Measurements from ENCODE around the gene NUP210. TPM values are rescaled to one million over a fixed set of nuclear protein-coding genes. Genes with fewer than 3 reads are reported as not detected.
"Not testable (repeated sequence)": the region's sequence is repeated elsewhere in the genome, so short reads cannot be mapped to it uniquely, and the experiment has no call there.

Gene NUP210
- total RNA-seq, 1 donor: under 0.01 TPM

DNA sequence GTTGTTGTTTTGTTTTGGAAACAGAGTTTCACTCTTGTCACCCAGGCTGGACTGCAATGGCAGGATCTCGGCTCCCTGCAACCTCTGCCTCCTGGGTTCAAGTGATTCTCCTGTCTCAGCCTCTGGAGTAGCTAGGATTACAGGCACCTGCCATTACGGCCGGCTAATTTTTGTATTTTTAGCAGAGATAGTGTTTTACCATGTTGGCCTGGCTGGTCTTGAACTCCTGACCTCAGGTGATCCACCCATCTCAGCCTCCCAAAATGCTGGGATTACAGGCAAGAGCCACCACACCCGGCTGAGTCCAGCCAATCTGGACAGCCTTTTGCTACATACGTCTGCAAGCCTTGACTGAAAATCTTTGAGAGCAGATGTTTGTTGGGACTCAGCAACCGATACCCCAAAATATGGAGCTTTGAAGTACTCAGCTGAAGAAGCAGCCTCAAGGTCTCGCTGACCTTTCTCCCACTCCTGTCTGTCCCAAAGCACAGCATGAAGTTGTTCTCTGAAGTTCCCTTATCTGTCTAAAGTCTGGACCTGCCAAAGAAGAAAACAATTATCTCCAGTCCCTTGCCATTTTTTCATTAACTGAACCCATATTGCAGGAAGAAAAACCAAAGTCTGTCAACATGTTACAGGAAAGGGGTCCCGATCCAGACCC is 9.6 kb upstream of the NUP210 start:
- Histone ChIP-seq H3K27me3 (ENCODE audit: insufficient read depth, low read length) (no peaks in the 10 kb centered on the region), H3K4me1 (ENCODE audit: insufficient read depth, low read length) (no peaks in the 10 kb centered on the region), H3K36me3 (ENCODE audit: insufficient read depth, low read length) (no peaks in the 10 kb centered on the region), H3K4me3 (ENCODE audit: insufficient read depth, low read length) (no peak overlapping the region), H3K4me2 (ENCODE audit: insufficient read depth, low read length) (no peak overlapping the region), H4K20me1 (ENCODE audit: insufficient read depth, low read length) (no peaks in the 10 kb centered on the region), H3K9me3 (ENCODE audit: low read depth, low read length) (no peaks in the 10 kb centered on the region), H3K27ac (ENCODE audit: low read depth, low read length) (no peak overlapping the region), H2AFZ (ENCODE audit: low read length) (no peak overlapping the region), H3K79me2 (ENCODE audit: insufficient read depth, low read length) (no peaks in the 10 kb centered on the region)
- TF ChIP-seq, protein P1, sequence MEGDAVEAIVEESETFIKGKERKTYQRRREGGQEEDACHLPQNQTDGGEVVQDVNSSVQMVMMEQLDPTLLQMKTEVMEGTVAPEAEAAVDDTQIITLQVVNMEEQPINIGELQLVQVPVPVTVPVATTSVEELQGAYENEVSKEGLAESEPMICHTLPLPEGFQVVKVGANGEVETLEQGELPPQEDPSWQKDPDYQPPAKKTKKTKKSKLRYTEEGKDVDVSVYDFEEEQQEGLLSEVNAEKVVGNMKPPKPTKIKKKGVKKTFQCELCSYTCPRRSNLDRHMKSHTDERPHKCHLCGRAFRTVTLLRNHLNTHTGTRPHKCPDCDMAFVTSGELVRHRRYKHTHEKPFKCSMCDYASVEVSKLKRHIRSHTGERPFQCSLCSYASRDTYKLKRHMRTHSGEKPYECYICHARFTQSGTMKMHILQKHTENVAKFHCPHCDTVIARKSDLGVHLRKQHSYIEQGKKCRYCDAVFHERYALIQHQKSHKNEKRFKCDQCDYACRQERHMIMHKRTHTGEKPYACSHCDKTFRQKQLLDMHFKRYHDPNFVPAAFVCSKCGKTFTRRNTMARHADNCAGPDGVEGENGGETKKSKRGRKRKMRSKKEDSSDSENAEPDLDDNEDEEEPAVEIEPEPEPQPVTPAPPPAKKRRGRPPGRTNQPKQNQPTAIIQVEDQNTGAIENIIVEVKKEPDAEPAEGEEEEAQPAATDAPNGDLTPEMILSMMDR (IDR thresholded peaks at IDR 0.05; ENCODE audit: extremely low read depth, low read depth, low read length): no peak
- no peak for DNase-seq (ENCODE audit: insufficient read length, low spot score, missing footprints)

GRCh38 chr3:13428678-13429077 is 8.6 kb upstream of the NUP210 start:
- not testable (repeated sequence) for H3K36me3 ChIP-seq (ENCODE audit: insufficient read depth, low read length); H3K4me1 ChIP-seq (ENCODE audit: insufficient read depth, low read length); DNase-seq (ENCODE audit: insufficient read length, low spot score, missing footprints); H3K4me3 ChIP-seq (ENCODE audit: insufficient read depth, low read length); H3K9me3 ChIP-seq (ENCODE audit: low read depth, low read length); H3K27me3 ChIP-seq (ENCODE audit: insufficient read depth, low read length); H3K79me2 ChIP-seq (ENCODE audit: insufficient read depth, low read length); H3K27ac ChIP-seq (ENCODE audit: low read depth, low read length); H3K4me2 ChIP-seq (ENCODE audit: insufficient read depth, low read length); H2AFZ ChIP-seq (ENCODE audit: low read length); H4K20me1 ChIP-seq (ENCODE audit: insufficient read depth, low read length)

- Histone ChIP-seq H3K4me1 (ENCODE audit: insufficient read depth, low read length) (no peaks in the 10 kb centered on the region), H4K20me1 (ENCODE audit: insufficient read depth, low read length) (no peaks in the 10 kb centered on the region), H3K36me3 (ENCODE audit: insufficient read depth, low read length) (no peaks in the 10 kb centered on the region), H2AFZ (ENCODE audit: low read length) (no peak overlapping the region), H3K4me2 (ENCODE audit: insufficient read depth, low read length) (no peak overlapping the region), H3K27me3 (ENCODE audit: insufficient read depth, low read length) (no peaks in the 10 kb centered on the region), H3K79me2 (ENCODE audit: insufficient read depth, low read length) (no peaks in the 10 kb centered on the region), H3K4me3 (ENCODE audit: insufficient read depth, low read length) (no peak overlapping the region), H3K9me3 (ENCODE audit: low read depth, low read length) (no peaks in the 10 kb centered on the region), H3K27ac (ENCODE audit: low read depth, low read length) (no peak overlapping the region)
- TF ChIP-seq, protein P1 (IDR thresholded peaks at IDR 0.05; ENCODE audit: extremely low read depth, low read depth, low read length): no peak
- DNase-seq (ENCODE audit: insufficient read length, low spot score, missing footprints): no peak
These were observed 7.8 kb upstream of the NUP210 start for GRCh38 chr3:13427662-13428603.

DNA sequence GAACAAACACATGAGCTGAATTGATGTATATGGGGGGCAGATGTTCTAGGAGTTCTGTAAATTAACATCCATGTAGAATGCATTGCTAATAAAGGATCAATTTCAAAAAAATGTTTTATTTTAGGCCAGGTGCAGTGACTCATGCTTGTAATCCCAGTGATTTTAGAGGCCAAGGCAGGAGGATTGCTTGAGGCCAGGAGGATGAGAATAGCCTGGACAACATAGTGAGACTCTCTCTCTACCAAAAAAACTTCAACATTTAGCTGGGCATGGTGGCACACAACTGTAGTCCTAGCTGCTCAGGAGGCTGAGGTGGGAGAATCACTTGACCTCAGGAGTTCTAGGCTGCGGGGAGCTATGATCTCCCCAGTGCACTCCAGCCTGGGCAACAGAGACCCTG is 6.5 kb upstream of the NUP210 start:
- Histone ChIP-seq H3K4me1 (ENCODE audit: insufficient read depth, low read length) (no peaks in the 10 kb centered on the region), H3K4me2 (ENCODE audit: insufficient read depth, low read length) (no peak overlapping the region), H2AFZ (ENCODE audit: low read length) (no peak overlapping the region), H3K9me3 (ENCODE audit: low read depth, low read length) (no peaks in the 10 kb centered on the region), H3K79me2 (ENCODE audit: insufficient read depth, low read length) (no peaks in the 10 kb centered on the region), H4K20me1 (ENCODE audit: insufficient read depth, low read length) (no peaks in the 10 kb centered on the region), H3K27ac (ENCODE audit: low read depth, low read length) (no peak overlapping the region), H3K36me3 (ENCODE audit: insufficient read depth, low read length) (no peaks in the 10 kb centered on the region), H3K4me3 (ENCODE audit: insufficient read depth, low read length) (no peak overlapping the region), H3K27me3 (ENCODE audit: insufficient read depth, low read length) (no peaks in the 10 kb centered on the region)
- DNase-seq (ENCODE audit: insufficient read length, low spot score, missing footprints): no peak
- TF ChIP-seq, protein P1 (IDR thresholded peaks at IDR 0.05; ENCODE audit: extremely low read depth, low read depth, low read length): no peak
